NCI-H345 treated with DMSO at 0.1 percent for 48 hours (cell line): ENCODE data around the gene DTNB.
"Not testable (repeated sequence)": the region's sequence is repeated elsewhere in the genome, so short reads cannot be mapped to it uniquely, and the experiment has no call there.

ENCODE experiments used
- DNase-seq: peaks from one replicate; lab custom pipeline; 2025; ENCODE audit not compliant: unreplicated experiment; lab: John Stamatoyannopoulos, UW

DTNB gene

GRCh38 chr2:25426326-25426725 lies 247.1 kb downstream of the DTNB start:
- DNase-seq, result no peak

DNA sequence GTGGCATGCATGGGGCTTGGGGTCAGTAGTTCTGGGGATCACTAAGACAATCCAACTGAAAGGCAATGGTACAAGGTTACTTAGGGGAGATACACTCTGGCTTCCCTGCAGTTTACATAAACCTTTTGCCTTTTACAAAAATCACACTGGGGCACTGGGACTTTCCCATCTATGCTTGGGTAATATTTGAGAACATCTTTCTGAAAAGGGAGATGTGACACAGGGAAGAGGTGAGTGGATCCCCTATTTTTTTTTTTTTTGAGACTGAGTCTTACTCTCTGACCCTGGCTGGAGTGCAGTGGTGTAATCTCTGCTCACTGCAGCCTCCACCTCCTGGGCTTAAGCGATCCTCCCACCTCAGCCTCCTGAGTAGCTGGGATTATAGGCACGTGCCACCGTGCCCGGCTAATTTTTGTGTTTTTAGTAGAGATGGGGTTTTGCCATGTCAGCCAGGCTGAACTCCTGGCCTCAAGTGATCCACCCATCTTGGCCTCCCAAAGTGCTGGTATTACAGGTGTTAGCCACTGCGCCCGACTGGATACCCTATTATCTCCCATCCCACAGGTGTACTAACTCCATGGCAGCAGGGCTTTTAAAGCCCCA lies 248.8 kb downstream of the DTNB start:
- no peak for DNase-seq

DNA sequence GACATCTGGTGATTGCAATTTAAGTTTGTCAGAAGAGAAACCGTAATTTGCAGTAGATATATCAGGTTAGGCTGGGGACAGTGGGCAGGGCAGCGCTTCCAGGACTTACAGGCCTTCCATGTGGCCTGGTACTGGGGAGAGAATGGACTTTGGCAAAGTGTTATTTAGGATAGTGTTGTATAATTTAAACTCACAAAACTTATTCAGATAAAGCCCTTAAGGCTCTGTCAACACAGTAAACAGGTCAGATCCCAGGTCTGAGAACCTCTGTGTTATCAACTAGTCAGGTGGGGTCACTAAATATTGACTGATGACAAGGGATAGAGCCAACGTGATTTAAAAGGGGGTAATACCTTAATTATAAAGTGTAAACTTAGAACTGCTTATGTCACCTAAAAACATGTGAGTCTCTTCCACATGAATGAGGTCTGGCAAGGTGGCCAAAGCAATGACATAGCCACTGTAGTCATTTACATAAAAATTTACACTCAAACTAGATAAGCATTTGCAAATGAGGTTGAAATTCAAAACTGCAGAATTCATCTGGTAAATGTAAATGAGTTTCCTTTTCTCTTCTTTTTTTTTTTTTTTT lies 251.5 kb downstream of the DTNB start:
- DNase-seq, result no peak

GRCh38 chr2:25421289-25421688 lies 252.1 kb downstream of the DTNB start:
- no peak for DNase-seq

- no peak for DNase-seq
These were observed 252.5 kb downstream of the DTNB start for GRCh38 chr2:25420820-25421237.

DNA sequence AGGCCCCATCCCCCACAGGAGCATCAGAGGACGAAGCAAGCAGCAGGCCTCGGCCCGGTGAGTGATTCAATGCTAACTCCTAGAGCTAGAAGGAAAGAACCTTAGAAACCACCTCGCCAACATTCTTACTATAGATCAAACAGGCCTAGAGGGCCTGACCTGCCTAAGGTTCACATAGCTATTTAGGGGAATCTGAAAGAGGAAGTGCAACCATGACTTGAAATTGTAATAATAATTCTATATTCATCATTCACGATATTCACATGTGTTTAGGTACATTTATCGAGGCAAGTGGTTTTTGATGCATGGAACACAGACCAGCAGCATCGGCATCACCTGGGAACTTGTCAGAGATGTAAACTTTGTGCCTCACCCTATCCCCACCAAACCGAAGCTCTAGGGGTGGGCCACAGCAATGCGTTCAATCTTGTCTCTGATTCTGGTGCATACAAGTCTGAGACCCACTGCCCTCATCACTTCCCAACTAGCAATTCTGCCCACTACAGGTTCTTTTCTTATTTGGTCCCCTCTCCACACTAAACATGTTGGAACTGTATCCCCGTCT lies 253.6 kb downstream of the DTNB start:
- no peak for DNase-seq

DNA sequence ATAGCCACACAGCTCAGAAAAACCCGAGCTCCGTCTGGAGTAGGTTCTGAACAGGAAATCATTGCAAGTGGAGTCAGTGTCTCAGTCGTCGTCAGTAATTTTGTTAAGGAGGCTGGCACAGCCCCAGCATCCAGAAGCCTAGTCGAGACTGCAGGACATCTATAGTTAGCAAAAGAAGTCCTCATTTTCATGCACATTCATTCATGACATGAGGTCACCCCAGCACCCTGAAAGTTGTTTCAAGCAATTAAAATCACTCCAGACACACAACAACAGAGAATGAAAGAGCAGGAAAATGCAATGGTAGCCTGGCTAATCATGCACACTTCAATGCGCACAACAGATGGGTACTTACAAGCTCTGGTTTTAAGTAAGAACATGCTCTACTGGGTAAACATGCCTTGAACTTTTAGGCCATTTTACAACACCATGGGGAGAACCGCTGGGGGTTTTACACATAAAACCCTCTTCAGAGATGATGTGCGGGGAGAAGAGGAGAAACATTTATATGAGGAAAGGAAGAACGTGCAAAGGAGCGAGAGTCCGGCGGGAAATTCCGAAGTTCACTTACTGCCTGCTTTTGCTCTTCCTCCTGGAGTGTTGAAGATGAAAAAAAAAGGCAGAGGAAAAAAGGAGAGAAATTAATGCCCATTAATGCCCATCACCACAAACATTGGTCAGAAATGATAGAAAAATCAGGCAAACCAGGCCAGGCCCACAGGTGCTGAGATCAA lies 254.3 kb downstream of the DTNB start:
- DNase-seq, result no peak

DNA sequence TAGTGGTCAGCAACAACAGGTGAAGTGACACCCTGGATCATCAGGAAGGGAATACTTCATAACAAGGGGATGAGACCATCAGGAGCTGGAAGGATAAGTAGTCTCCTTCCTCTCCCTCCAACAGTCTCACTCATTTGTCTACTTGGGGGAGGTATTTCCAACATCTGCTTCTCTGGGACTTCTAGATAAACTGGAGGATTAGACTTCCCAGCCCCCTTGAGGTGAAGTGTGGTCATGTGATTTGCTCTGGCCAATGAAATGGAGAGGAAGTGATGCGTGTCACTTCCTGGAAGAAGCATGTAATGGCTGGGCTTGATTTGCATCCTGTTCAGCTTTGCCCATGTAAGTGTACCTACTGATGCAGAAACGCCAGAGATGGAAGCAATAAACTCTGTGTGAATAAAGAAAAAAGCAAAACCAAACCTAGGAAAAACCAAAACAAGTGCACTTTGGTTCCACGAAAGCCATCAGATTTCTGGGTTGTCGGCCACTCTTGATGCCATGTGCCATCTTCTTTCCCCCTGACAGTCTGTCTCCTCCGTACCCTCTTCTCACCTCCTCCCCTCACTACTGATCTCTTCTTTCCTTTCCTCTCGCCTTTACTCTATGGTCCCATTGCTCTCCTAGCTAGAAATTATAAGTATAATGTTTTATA lies 255.5 kb downstream of the DTNB start:
- no peak for DNase-seq

- no peak for DNase-seq
These were observed 256.7 kb downstream of the DTNB start for GRCh38 chr2:25416674-25417073.

- no peak for DNase-seq
These were observed 258.6 kb downstream of the DTNB start for GRCh38 chr2:25414781-25415180.

- not testable (repeated sequence) for DNase-seq
These were observed 260.0 kb downstream of the DTNB start for GRCh38 chr2:25413409-25413808.

DNA sequence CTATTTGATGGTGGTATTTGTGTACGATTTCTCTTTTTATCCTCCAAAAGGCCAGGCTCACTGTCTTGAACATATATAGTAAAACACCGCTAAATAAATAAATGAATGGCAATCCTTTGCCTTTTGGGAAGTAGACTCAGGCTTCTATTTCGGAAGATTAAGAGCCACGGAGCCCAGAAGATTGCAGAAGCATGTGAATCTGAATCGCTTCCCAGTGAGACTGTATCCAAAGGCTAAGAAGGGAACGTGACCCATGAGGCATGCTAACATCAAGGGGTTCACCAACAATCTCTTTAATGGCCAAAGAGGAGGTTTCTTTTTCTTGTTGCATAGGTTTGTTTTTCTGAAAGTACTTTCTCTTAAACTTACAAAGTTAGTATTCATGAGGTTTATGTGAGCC lies 261.6 kb downstream of the DTNB start:
- no peak for DNase-seq

DNA sequence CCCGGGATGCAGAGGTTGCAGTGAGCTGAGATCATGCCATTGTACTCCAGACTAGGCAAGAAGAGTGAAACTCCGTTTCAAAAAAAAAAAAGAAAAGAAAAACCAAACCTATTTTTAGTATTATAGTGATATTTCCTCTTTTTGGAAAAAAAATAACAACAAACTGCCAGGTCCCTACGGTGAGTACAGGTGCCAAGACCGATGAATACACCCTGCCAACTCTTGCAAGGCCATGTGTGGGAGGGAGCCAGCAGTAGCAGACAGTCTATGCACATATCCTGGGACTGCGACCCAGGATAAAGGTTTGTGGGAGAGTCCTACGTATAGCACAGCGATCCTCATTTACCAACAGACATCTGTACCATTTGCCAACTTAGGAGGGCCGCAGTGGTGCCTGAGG lies 262.1 kb downstream of the DTNB start:
- no peak for DNase-seq

DNA sequence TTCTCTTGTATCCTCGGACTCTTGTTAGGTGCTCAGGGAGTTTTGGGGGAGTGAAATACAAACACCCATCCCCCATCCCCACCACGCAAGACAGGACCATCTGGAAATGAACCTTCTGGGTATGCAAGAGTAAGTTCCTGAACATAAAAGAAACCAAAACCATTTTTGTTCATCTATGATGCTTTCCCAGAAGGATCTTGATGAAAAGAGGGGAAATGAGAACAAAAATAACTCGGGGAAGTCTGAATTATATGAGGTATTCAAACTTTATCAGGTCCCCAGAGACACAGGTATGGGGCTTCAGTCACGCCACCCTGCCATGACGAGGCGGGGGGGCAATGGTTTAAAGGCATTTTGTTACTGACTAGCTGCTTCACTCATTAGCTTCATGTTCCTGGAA lies 263.0 kb downstream of the DTNB start:
- no peak for DNase-seq

DNA sequence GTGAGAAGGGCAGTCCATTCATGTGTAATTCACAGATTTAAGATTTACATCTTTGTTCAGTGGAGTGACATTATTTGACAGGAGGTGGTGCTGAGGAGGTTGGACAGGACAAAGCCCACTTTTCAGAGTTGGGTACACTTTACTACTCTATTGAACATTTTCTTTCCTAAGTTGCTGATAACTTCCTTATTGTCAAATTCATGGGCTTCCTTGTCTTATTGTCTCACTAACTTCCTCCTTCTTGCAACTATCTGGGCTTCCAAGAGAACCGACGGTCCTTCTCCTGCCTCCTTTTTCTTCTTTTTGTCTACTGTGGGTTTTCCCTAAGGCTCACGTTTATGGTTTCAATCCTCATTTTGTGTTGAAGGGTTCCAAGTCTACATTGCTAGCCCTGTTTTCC lies 263.9 kb downstream of the DTNB start:
- no peak for DNase-seq

- no peak for DNase-seq
These were observed 264.3 kb downstream of the DTNB start for GRCh38 chr2:25409044-25409443.

GRCh38 chr2:25405611-25406295 lies 267.6 kb downstream of the DTNB start:
- no peak for DNase-seq

- not testable (repeated sequence) for DNase-seq
These were observed 270.1 kb downstream of the DTNB start for GRCh38 chr2:25403120-25403760.

DNA sequence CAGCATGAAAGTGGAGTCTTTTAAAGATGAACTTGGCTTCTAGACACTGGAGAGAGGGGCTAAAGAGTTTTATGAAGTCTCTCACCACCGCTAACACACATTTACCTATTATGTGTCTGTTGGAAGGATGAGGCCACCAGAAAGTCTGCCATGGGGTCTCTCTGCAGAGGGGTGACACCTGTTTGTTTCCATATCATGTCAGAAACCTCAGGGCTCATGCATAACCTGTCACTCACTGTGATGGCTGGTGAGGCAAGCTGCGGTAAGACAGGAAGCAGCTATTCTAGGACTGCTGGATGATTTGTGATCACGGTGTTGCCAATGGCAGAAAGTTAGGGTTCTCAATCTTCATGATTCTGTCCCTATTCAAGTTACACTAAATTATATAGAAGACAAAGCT lies 270.9 kb downstream of the DTNB start:
- peak; percentile 43 for DNase-seq

GRCh38 chr2:25401307-25402026 lies 271.9 kb downstream of the DTNB start:
- peak; percentile 95 for DNase-seq
